ENCODE data around the gene KRT7.

The KRT7 gene

GRCh38 chr12:52212701-52213563 lies 20.1 kb upstream of the KRT7 start:
- Histone ChIP-seq H3F3A (ENCODE audit: insufficient read depth, low read length) (no peaks in the 10 kb centered on the region), H2AFZ (ENCODE audit: low read length) (no peak overlapping the region), H3K9me3 (replicated peaks; ENCODE audit: insufficient read depth, low read length) (no peaks in the 10 kb centered on the region), H3K36me3 (replicated peaks; ENCODE audit: insufficient read depth, low read length) (no peaks in the 10 kb centered on the region), H3K4me2 (ENCODE audit: low read depth, low read length) (no peak overlapping the region), H3K27ac (ENCODE audit: low read length) (no peak overlapping the region), H3K4me3 (ENCODE audit: low read length) (no peak overlapping the region), H4K20me1 (ENCODE audit: insufficient read depth, low read length) (no peaks in the 10 kb centered on the region), H3K79me2 (ENCODE audit: low read length) (no peaks in the 10 kb centered on the region), H3K27me3 (replicated peaks; ENCODE audit: insufficient read depth, low read length) (peaks cover 50% of the 10 kb centered on the region), H3K4me1 (ENCODE audit: low read length) (no peaks in the 10 kb centered on the region), H3K9me2 (replicated peaks; ENCODE audit: insufficient read depth, low read length) (no peaks in the 10 kb centered on the region), H3K9ac (ENCODE audit: low read length) (no peak overlapping the region)
- no peak for DNase-seq
- TF ChIP-seq EZH2 (optimal IDR thresholded peaks at IDR 0.05; ENCODE audit: low read depth, low read length), result no peak
- TF ChIP-seq, protein P1, sequence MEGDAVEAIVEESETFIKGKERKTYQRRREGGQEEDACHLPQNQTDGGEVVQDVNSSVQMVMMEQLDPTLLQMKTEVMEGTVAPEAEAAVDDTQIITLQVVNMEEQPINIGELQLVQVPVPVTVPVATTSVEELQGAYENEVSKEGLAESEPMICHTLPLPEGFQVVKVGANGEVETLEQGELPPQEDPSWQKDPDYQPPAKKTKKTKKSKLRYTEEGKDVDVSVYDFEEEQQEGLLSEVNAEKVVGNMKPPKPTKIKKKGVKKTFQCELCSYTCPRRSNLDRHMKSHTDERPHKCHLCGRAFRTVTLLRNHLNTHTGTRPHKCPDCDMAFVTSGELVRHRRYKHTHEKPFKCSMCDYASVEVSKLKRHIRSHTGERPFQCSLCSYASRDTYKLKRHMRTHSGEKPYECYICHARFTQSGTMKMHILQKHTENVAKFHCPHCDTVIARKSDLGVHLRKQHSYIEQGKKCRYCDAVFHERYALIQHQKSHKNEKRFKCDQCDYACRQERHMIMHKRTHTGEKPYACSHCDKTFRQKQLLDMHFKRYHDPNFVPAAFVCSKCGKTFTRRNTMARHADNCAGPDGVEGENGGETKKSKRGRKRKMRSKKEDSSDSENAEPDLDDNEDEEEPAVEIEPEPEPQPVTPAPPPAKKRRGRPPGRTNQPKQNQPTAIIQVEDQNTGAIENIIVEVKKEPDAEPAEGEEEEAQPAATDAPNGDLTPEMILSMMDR (IDR thresholded peaks at IDR 0.05; ENCODE audit: low read length), result no peak
- TF ChIP-seq EZH2phosphoT487 (IDR thresholded peaks at IDR 0.05; ENCODE audit: low read length), result no peak

GRCh38 chr12:52213564-52214420 lies 19.3 kb upstream of the KRT7 start:
- peak; percentile 57 for DNase-seq
- H4K20me1 ChIP-seq (ENCODE audit: insufficient read depth, low read length), result no peaks in the 10 kb centered on the region
- no peak overlapping the region for H3K9ac ChIP-seq (ENCODE audit: low read length)
- no peaks in the 10 kb centered on the region for H3K9me3 ChIP-seq (replicated peaks; ENCODE audit: insufficient read depth, low read length)
- H3K27ac ChIP-seq (ENCODE audit: low read length), result no peak overlapping the region
- no peak overlapping the region for H3K4me3 ChIP-seq (ENCODE audit: low read length)
- no peaks in the 10 kb centered on the region for H3K36me3 ChIP-seq (replicated peaks; ENCODE audit: insufficient read depth, low read length)
- no peak overlapping the region for H2AFZ ChIP-seq (ENCODE audit: low read length)
- TF ChIP-seq EZH2phosphoT487 (IDR thresholded peaks at IDR 0.05; ENCODE audit: low read length), result no peak
- TF ChIP-seq, protein P1 (IDR thresholded peaks at IDR 0.05; ENCODE audit: low read length), result peak; percentile 90
- H3K27me3 ChIP-seq (replicated peaks; ENCODE audit: insufficient read depth, low read length), result peaks cover 44% of the 10 kb centered on the region
- no peaks in the 10 kb centered on the region for H3F3A ChIP-seq (ENCODE audit: insufficient read depth, low read length)
- H3K79me2 ChIP-seq (ENCODE audit: low read length), result no peaks in the 10 kb centered on the region
- H3K4me1 ChIP-seq (ENCODE audit: low read length), result no peaks in the 10 kb centered on the region
- H3K9me2 ChIP-seq (replicated peaks; ENCODE audit: insufficient read depth, low read length), result no peaks in the 10 kb centered on the region
- H3K4me2 ChIP-seq (ENCODE audit: low read depth, low read length), result peak overlapping the region; percentile 6; the same call in 1 of the 2 replicates

DNA sequence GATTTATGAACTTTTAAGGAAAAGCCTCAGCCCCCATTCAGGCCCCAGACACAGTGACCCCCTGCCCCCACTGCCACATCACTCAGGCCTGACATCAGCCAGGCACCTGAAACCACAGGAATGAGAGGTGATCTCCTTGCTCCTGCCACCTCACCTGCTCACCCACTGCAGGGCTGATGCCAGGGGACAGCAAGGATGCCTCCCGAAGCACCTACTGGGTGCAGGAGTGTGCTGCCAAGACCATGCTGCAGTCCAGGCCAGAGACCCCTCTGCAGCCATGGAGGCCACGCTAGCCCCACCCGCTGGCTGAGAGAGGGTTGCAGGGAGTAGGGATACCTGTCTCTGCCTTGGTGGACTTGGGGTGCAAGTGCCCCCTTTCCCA lies 18.6 kb upstream of the KRT7 start:
- H3K9me3 ChIP-seq (replicated peaks; ENCODE audit: insufficient read depth, low read length), result no peaks in the 10 kb centered on the region
- H3K4me3 ChIP-seq (ENCODE audit: low read length), result no peak overlapping the region
- no peak for DNase-seq
- H3F3A ChIP-seq (ENCODE audit: insufficient read depth, low read length), result no peaks in the 10 kb centered on the region
- TF ChIP-seq, protein P1 (IDR thresholded peaks at IDR 0.05; ENCODE audit: low read length), result no peak
- TF ChIP-seq EZH2phosphoT487 (IDR thresholded peaks at IDR 0.05; ENCODE audit: low read length), result no peak
- no peak for TF ChIP-seq EZH2 (optimal IDR thresholded peaks at IDR 0.05; ENCODE audit: low read depth, low read length)
- no peak overlapping the region for H3K4me2 ChIP-seq (ENCODE audit: low read depth, low read length)
- H3K27ac ChIP-seq (ENCODE audit: low read length), result no peak overlapping the region
- H2AFZ ChIP-seq (ENCODE audit: low read length), result no peak overlapping the region
- peaks cover 38% of the 10 kb centered on the region for H3K27me3 ChIP-seq (replicated peaks; ENCODE audit: insufficient read depth, low read length)
- H4K20me1 ChIP-seq (ENCODE audit: insufficient read depth, low read length), result no peaks in the 10 kb centered on the region
- H3K79me2 ChIP-seq (ENCODE audit: low read length), result no peaks in the 10 kb centered on the region
- no peaks in the 10 kb centered on the region for H3K36me3 ChIP-seq (replicated peaks; ENCODE audit: insufficient read depth, low read length)
- no peaks in the 10 kb centered on the region for H3K4me1 ChIP-seq (ENCODE audit: low read length)
- H3K9ac ChIP-seq (ENCODE audit: low read length), result no peak overlapping the region
- H3K9me2 ChIP-seq (replicated peaks; ENCODE audit: insufficient read depth, low read length), result no peaks in the 10 kb centered on the region
